ENCODE data around the gene HSD3B7.

GRCh38 chr16:30951750-30952149 lies 33.3 kb upstream of the HSD3B7 start:
- TF ChIP-seq RAD21 (IDR thresholded peaks at IDR 0.05; ENCODE audit: low read depth): no peak
- TF ChIP-seq EP300 (IDR thresholded peaks at IDR 0.05; ENCODE audit: borderline replicate concordance): no peak
- TF ChIP-seq USF1 (IDR thresholded peaks at IDR 0.05): no peak
- TF ChIP-seq YY1 (IDR thresholded peaks at IDR 0.05; ENCODE audit: low read depth): no peak
- TF ChIP-seq CEBPB (IDR thresholded peaks at IDR 0.05): no peak
- TF ChIP-seq TEAD4 (IDR thresholded peaks at IDR 0.05): no peak

Data from Ishikawa (cell line).